NCI-H2029 (cell line): Measurements from ENCODE around the gene ARID1B.
A peak's percentile ranks its signal among the peaks of the same experiment; 100 is the strongest.

Experiments
- DNase-seq: peaks from one replicate; lab custom pipeline; 2025; lab: John Stamatoyannopoulos, UW

ARID1B gene

DNA sequence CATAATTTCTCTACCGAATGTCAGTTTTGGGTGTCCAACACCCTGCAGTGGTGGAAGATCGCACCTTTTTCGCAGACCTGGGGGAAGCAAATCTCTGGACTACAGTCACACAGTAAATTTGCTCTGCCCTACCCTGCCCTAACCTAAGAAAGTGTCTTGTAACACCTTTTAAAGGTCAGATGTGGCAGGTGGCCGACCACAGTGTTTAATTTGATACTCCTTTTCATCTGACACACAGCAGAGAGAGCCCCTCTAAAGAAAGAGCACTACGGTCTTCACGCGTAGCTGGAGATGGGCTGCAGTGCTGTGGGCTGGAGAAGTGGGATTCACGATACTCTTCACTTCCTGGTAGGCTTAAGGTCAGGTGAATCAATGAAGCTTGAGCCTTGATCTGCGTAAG, 436.2 kb downstream of the ARID1B start:
- DNase-seq: no peak

DNA sequence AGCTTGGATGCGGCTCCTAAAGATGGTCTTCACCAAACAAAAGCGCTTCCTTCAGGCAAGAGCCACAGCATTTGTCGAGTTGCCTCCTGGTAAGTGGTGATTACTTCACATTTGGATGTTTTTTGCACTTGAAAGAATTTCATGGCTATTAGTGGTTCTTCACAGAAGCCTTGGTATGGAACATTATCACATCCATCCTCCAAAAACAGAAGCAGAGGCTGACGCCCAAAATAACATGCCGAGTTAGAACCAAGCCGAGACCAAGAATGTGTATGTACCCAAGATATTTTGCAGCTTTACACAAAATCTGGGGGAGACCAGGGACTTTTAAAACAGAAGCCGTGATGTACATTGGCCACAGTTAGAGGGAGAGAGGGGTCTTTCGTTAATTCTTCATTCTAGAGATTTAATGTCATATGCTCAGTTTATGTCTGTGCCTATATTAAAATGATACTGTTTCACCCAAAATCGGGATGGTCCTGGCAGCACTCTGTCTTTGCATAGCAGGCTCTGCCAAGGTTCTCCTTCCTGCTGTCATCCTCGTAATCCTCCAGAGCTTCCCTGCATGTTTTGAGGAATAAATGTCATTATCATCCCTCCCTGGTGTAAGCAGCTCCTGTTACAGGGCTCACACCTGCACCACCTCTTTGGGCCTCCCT, 436.9 kb downstream of the ARID1B start:
- DNase-seq: no peak

DNA sequence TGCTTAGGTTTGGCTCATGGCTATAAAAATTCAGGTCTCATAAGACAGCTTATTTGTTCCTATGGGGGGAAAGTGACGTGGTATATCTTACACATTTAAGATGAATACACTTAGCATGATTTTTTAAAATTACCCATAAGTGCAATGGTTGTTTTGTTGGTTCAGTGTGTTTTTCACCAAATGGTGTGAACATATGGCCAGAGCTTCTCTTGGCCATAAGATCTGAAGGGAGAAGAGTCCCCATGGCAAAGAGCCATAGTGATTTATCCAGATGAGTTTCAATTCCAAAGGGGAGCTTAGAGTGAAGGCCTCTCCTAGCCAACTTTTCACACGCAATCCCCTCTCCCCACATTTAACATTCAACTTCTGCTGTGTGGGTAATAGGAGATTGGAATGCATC, 438.5 kb downstream of the ARID1B start:
- DNase-seq: no peak

DNA sequence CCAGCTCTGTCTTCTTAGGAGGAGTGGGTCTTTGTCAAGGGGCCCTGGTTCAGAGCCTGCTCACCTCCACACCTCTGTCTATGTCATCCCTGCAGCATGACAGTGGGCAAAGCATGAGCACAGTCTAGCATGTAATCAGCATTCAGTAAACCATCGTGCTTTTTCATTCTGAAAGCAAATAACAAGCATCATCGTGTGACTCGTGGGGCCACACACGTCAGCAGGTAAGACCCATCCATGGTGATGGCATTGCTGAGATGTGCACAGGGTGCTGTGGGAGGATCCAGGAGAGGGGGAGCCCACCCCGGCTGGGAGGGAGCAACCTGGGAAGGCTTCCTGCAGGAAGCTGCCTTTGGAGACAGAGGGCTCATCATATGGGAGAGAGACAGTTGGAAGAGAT, 439.4 kb downstream of the ARID1B start:
- DNase-seq: no peak

DNA sequence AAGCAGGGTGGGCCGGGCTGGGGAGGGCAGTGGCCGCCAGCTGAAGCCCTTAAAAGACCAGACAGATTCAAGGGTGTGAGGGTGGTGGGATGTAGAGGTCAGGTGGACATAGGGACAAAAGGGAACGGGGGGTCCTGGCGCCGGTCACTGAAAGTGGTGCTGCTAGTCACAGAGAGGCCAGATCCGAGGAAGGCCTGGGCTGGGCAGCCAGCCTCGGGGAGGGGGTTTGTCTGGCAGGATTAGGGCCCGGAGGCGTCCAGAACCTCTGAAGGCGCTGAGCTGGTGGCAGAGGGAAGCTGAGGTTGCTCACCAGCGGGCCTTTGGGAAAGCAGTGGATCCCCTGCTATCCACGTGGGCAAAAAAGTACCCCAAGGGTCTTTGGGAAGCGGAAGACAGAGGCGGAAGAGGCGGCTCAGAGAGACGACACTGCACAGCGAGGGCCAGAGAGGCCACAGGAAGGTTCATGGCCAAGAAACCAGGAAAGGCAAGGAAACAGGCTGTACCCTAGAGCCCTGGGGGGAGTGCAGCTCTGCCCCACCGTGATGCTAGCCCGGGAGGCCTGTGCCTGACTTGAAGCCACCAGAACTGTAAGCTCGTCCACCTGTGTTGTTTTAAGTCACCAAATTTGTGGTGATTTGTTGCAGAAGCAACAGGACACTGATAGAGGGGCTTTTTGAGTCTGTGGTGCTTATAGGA, 440.2 kb downstream of the ARID1B start:
- DNase-seq: no peak

DNA sequence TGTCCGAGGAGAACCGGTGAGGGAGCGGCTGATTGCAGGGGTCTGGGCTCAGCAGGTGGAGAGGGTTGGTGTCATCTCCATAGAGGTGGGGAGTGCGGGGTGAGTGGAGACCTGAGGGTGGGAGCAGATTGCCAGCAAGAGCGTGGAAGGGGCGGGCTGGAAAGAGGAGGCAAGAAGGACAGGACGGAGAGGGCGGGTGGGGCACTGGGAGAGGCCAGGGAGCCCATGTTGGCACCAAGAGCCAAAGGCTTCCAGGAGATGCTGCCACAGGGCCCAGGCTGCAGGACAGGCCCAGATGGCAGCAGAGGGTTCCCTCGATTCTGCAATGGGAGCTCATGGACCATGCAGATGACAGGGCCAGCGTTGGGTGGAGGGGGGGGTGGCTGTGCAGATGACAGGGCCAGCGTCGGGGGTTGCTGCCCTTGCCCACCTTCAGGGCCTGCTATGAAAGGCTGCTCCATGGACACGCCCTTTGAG, 440.8 kb downstream of the ARID1B start:
- DNase-seq: no peak

DNA sequence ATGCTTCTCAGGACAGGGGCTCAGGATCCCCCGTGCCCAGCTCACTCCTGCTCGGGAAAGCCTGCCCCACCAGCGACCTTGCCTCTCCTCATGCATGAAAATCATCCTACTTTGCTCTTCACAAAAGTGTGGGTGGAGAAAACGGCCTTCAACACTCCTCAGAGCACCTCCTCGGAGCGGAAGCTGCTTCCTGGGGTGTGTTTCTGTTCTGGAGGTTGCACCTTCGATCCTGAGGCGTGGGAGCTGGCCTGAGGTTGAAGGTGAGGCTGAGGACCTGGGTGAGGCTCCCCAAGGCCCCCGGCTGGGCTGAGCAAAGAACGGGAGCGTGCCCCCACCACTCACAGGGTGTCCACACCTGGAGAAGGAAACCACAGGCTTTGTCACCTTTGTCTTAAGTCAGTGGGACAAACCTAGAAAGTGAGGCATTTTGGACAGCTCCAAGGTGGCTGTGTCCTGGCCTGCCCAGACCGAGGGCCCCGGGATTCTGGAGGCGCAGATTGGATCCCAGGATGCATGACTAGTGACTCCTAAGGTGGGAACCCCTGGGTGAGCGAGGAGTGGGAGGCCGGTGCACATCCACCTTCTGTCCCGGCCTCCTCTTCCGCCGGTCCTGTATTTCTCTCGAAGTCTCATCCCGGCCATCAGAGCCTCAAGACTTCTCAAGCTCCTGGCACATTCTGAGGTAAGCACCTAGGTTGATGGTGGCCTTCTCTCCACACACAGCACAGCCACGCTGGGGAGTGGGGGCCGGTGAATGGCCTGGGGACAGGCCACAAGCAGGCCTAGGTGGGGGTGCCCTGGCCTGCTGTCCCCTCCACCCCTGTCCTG, 441.4 kb downstream of the ARID1B start:
- no peak for DNase-seq

DNA sequence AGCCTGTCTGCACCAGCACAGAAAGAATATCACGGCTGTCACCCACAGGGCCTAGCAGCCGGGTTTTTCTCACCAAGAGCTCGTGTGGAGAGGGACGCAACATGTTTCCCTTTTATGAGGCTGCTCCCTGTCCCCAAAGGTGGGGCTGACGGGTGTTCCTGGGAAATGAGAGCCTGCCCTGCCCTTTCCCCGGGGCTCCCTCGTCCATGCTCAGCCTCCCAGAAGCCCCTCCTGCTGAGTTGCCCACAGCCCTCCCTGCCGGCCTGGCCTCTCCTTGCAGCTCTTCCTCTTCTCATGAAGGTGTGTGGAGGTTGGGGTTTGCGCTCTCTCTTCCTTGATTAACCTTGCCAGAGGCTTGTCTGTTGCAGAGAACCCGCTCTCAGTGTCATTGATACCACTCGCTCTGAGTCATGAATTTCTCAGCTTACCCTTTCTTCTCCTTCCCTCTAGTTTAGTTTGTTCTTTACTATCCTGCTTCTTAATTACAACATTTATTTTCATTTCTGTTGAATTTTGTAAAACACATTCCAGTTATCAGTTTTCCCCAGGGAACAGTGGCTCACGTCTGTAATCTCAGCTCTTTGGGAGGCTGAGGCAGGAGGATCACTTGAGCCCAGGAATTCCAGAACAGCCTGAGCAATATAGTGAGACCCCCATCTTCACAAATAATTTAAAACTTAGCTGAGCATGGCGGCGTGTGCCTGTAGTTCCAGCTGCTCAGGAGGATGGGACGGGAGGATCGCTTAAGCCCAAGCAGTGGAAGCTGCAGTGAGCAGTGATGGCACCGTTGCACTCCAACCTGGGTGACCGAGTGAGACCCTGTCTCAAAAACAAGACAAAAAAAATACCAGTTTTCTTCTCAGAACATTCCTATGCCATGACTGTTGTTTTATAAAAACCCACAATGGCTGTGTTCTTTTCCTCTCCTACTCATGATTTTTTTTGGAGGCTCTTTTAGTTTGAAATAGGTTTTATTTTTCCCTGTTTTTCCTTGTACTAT, 442.3 kb downstream of the ARID1B start:
- DNase-seq: no peak

DNA sequence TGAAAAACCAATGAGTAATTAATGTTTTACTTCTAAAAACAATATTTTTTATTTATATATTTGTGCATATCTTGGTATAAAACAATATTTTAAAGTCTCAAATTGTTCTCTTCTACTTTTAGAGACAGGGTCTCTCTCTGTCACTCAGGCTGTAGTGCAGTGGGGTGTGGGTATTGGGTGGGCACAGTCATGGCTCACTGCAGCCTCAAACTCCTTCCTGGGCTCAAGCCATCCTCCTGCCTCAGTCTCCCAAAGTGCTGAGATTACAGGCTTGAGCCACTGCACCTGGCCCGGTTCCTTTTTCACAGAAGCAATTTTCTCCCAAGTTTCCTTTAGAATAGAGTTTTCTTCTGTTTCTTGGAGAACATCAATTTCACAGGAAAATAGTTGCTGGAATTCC, 443.3 kb downstream of the ARID1B start:
- no peak for DNase-seq

DNA sequence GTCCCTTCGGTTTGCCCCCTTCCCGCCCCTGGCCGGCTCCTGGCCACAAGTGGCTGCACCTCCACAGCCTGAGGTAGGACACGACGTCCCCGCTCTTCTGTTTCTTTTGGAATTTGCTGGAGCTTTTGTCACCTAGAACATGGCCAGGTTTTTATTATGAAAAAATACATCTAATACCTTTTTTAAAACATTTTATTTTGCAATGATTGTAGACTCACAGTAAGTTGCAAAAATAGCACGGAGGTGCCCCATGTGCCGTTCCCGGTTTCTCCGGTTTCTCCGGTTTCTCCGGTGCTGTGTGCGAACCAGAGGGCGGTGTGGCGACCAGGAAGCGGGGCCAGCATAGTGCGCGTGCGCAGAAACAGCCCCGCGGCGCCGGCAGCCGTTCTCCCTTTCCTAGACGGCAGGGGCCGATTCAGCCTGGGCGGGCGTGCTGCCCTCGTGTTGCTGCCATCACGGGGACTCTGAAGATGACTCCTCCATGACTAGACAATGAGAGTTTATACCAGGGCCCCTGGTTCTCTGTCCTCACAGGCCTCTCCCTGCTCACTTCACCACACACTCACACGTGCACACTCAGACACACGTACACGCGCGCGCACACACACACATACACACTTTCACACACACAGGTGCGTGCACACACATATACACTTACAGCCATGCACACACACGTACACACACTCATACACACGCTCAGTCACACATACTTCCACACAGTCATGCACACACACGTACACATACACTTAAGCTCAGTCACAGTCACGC, 444.1 kb downstream of the ARID1B start:
- peak; percentile 92 for DNase-seq

DNA sequence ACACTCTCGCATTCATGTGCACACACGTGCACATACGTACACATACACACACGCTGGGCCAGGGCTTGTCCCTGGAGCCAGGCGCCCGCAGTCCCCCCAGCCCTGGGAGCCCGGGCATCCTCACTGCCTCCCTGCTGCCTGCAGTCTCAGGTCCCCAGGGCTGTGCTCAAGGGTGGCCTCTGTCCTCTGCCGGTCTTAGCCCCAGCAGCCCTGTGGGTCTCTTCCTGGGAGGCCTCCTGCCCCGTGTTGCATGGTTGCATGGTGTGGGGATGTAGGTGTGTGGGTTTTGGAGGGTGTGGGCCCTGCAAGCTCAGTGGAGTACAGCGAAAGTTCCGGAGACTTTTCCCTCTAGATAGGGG, 444.6 kb downstream of the ARID1B start:
- DNase-seq: no peak

DNA sequence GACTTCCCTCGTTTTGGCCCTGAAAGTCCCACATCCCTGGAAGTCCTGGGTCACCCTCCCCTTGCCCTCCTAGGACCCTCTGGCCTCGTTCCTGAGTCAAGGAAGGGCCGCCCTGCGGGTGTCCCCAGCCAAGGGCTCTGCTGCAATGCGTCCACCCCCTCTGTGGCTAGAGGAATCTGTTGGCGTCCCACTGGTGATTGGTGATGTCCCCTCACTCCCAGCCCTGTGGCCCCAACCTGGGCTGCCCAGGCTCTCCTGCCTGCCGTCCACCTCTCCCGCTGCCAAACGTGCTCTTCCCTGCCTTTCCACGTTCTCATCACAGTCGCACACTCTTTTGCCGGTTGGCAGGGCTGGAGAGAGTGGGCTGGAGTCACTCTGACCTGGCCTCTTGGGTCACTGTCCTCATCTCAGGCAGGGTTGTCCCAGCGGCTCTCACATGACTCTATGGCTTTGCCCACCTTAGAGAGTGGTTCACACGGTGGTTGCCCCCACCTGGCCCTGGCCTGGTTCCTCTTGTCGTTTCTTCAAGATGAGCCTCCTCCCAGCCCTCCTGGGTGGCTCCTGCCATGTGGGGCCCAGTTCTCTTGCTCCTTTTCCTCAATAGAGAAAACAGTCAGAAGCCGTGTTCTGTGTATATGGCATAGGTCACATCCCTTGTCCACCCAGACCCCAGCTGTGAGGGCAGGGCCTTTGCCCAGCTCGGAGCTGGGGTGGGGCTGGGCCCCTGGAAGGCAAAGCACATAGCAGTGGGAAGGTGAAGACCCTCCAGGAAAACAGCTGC, 445.2 kb downstream of the ARID1B start:
- no peak for DNase-seq

DNA sequence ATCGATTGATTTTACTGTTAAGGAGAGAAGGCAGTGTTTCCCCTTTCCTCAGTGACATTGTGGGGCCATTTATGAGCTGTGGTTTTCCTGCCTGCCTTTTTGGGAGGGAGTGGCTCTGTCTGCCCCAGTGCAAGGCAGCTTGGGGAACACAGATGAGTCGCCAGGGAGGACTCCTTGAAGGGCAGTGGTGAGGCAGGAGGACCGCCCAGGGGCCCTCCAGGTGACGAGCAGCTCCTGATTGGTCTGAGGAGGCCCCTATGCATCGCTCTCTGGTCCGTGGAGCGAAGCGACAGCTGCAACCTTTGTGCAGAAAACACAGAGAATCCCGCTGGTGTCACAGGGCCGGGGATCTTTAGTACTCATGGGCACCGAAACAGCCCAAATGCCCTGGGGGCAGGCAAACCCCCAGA, 445.8 kb downstream of the ARID1B start:
- DNase-seq: no peak

DNA sequence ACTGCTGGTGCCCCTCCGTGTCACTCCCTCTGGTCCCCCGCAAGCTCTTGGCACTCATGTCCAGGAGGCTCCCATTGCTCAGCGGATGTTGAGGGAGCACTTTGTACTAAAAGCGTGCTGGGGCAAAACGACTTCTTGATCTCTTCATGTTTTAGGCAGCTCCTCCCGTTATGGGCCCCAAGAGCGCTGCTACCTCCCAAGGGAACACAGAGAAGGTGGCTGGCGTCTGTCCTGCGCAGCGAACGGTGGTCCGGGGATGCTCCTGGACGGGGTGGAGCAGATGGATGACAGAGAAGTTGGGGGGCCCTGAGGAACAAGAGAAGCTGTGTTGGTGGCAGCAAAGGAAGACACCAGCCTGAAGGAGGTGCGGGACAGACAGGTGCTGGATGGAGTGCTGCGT, 446.3 kb downstream of the ARID1B start:
- no peak for DNase-seq

DNA sequence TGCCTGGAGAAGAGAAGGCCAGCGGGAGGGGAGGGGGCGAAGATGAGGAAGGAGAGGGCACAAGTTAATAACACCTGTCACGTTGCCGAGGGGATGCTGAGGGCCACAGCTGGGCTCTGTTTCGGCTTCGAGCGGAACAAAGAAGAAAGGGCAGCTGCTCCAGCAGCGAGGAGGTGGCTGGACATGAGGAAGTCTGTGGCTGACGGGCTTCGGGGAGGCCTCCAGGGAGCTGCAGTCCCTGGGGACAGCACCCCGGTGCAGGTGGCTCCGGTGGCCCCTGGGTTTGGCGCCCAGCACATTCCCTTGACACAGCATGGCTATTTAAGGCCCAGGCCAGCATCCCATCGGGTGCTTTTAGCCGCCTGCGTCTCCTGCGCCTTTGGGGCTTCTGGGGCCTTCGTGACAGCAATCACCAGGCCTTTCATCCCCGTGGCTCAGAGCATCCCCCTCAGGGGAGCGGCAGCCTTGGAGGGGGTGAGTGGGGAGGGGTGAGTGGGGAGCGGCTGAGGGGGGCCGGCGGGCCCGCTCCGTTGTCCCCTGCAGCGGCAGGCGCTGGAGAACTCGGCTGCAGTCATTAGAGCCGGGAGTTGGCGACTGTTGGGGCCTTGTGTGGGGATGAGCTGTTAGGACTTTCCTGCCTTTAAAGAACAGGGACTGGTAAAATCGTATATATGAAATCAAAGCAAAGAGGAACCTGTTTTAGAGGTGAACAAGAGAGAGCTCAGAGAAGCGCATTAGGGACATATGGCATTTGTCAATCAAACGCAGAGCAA, 447.2 kb downstream of the ARID1B start:
- no peak for DNase-seq

DNA sequence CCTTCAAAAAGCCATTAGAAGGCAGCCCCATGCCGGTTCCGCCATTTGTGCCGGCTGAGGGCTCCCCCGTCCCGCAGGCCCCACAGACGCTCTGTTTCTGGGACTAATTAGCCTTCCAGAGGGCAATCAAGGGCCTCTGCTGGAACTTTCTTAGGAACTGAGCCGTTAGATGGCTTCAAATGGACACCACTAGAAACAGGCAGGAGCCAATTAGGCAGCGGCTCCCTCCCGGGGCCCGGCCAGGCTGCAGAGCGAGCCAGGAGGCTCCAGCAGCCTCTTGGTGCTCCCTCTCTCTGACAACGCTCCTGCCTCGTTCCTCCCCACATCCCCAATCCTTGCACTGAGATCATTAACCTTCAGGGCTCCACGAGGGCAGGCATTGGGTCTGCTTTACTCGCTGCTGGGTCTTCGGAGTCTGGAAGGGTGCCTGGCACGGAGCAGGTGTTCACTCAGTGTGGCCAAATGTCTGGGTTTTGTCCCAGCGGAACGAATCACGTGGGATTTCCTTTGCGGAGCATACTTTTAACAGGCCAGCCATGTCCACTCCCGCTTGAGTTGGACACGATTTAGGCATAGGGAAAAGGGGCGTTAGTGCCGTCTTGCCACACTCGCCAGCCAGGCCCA, 447.9 kb downstream of the ARID1B start:
- no peak for DNase-seq

DNA sequence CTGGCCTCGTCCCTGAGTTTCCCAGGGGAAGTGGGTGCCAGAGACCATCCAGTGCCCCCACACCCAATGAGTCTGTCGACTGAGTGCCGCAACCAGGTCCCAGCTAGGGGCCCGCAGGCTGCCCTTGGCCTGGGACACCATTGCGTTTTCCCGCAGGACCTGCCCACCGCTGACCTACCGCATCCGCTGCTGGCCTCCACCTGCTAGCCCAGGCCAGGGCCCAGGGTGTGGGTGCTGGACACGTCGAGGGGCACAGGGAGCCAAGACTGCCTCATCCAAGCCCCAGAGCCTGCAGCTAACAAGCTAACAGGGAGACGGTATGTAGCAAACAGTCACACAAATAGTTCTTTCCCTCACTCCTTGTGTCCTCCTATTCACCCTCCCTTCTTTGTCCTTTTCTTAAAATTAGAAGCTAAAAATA, 448.4 kb downstream of the ARID1B start:
- DNase-seq: no peak

DNA sequence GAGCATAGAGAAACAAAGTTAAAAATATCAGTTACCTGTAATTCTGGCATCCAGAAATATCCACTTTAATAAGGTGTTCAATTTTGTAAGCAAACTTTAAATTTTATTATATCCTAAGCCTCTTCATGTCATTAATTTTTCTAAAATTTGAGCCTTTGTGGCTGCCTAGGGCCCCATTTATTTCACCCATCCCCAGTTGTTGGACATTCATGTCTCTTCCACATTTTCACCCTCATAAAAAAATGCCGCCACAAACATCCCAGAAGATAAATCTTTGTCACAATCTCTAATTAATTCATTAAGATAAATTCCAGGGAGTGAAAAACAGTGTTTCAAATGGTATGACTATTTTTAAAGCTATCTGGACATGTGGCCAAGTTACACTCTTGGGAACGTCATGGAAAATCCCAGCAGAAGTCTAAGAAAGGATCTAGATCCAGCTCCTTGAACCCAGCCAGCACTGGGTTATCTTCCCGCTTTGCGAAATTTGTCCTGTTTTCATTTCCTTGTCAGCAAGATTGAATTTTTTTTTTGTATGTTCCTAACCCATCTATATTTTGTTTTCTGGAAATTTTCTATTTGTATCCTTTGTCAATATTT, 448.9 kb downstream of the ARID1B start:
- no peak for DNase-seq

DNA sequence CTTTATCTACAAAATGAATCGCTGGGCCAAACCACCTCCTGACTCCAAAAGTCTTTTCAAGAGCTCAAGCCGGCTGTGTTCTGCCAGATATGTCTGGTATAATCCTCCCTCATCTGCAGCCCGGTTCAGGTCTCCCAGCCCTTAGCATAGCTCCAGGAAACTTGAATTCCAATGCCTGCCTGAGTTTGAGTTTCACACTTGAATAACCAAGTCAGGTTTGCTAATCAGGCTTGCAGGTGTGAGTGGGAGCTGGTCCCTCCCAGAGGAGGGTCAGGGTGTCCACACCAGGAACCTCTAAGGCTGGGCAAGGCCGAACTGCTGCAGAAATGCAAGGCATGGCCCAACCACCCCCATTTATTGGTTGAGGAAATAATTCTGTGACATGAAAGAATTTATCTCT, 449.6 kb downstream of the ARID1B start:
- DNase-seq: no peak
